Measurements from ENCODE around the gene BTBD3. TPM values are rescaled to one million over a fixed set of nuclear protein-coding genes. Genes with fewer than 3 reads are reported as not detected.

BTBD3 gene
- total RNA-seq, 1 experiment from 2014 or later, result 31.6 TPM

DNA sequence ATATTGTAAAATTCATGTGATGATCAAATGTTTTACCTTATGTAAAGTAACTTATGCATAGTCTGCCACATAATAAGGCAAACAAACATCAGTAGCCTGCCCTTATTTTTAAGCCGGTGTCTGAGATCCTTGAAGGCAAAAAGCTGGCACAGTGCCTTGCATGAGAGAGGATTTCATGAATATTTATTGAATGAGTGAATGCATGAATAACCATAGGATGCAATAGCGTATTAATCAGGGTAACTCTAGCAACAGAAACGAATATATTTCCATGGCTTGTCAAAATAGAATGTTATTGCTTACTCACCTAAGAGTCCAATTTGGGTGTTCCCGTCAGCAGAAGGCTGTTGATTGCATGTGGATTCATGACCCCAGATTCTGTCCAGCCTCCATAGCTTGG is 34.9 kb downstream of the BTBD3 start:
- no peak for DNase-seq (ENCODE audit: low spot score)
- in situ Hi-C loops (cut with HindIII; ENCODE audit: low sequenced_read_pairs), result no loop called here

DNA sequence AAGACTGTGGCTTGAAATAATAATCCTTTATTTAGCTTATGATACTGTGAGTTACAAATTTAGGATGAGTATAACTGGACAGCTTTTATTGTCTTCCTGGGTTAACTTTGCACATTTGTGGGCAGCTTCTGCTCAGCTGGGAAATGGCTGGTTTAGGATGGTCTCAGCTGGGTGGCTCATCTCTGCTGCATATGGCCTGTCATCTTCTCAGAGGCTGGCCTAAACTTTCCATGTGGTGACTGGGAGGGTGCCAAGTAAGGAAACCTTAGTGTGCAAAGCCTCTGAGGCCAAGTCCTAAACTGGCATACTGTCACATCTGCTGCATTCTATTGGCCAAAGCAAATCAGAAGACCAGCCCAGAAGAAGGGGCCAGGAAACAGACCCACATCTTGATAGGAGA is 40.2 kb downstream of the BTBD3 start:
- in situ Hi-C loops (cut with HindIII; ENCODE audit: low sequenced_read_pairs), result no loop called here
- no peak for DNase-seq (ENCODE audit: low spot score)

DNA sequence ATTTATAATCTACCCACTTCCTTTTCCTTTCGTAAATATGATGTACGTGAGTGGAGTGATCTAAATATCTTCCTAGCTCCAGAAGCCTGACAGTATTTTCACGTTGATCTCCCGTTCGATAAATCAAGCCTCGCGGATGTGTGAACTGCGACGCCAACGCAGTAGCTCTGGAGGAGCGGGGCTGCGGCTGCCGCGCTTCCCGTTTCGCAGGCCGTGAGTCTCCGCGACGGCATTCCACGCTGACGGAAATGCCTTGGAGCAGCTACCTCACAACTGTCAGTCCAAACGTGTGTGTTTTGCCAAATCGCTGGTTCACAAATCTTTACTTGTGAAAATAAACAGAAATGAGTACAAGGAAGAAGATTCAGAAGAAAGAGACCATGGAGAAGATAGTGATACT is 41.2 kb downstream of the BTBD3 start:
- in situ Hi-C loops (cut with HindIII; ENCODE audit: low sequenced_read_pairs), result no loop called here
- no peak for DNase-seq (ENCODE audit: low spot score)

DNA sequence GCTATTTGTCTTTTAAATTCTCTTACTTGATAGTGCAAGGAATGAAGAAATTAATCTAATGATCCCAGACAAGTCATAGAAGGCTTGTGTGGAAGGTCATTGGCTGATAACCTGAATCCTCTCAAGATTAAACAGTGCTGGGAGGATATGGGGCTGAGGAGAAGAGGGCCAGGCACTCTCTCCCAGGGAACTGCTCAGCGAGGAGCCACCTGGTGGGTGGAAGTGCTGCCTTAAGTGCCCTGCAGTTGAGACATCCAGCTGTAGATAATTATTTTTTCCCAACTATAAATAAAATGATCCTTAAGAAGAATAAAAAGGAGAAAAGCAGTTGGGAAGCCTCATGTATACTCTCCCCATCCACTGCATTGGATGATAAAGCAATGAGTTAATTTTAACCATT is 47.9 kb downstream of the BTBD3 start:
- DNase-seq (ENCODE audit: low spot score), result no peak
- in situ Hi-C loops (cut with HindIII; ENCODE audit: low sequenced_read_pairs), result no loop called here

DNA sequence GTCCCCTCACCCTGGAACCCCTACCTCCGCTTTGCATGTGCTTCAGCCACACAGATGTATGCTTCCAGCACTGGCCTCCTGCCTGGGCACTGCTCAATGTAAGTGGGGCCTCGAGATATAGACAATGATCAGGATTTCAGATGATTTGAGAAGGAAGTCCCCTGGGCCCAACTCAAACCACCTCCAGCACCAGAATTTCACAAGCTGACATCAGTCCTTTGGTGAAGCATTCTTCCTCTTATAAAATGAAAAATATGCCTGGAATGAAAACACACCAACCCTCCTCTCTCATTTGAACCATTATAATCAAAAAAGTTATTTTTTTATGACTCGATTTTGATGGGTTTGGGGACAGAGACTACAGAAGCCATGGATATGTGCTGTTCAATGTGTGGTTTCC is 48.5 kb downstream of the BTBD3 start:
- in situ Hi-C loops (cut with HindIII; ENCODE audit: low sequenced_read_pairs), result no loop called here
- no peak for DNase-seq (ENCODE audit: low spot score)

DNA sequence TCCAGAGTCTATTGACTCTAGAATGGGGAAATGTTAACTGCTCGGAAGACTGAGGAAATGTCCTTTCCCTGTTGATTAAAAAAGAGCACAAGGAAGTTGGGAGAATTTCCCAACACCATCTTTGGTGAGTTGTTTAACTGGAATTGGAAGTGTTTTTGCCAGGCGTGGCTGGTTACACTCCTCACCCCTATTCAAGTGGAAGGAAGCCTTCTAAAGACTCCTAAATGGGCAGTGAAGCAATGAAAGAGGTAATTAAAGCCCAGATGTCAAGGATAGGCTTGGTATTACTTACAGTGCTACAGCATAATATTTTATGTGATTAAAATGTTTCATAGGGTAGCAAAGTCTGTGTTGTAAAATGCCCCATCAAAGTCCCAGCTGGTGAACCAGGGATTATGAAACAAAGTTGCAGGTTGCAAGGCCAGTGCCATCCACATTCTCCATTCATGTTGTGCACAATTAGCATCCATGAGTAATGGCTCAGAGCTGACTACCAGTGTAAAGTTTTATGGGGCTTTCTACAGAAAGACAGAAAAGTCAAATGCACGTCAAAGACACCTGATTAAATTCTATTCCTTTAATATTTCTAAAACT is 52.6 kb downstream of the BTBD3 start:
- in situ Hi-C loops (cut with HindIII; ENCODE audit: low sequenced_read_pairs), result no loop called here
- DNase-seq (ENCODE audit: low spot score), result no peak

DNA sequence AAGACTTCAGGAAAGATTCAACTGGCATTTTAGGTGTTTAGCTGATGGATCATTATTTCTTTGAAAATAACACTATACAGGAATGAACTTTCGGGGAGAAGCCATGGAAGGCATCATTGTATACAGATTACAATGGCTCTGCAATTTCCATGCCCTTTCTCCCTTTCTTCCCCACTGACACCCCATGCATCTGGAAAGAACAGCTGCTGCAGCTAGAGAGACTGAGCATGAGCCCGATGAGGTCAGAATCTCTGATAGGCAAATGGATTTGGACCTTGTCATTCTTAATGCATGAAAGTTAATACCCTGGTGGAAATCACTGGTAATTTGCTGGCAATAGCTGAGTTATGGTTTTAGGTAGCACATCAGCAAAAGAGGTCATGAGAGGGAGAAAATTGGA is 54.8 kb downstream of the BTBD3 start:
- DNase-seq (ENCODE audit: low spot score), result no peak
- in situ Hi-C loops (cut with HindIII; ENCODE audit: low sequenced_read_pairs), result no loop called here
